Naive B cell (primary cell): ENCODE measurements around the gene DDHD1. TPM values are rescaled to one million over a fixed set of nuclear protein-coding genes. Genes with fewer than 3 reads are reported as not detected.

ENCODE experiments used
- ATAC-seq, 2 donors: fragments of 150-1000 bp; cut with Tn5 transposase; 2 replicates each; pipeline ENCODE4 v1.10.0; 2021; ENCODE audit warnings: low read depth in 2 of 2, mild to moderate bottlenecking in 2 of 2, moderate library complexity in 2 of 2
- DNase-seq: peaks from one replicate; pipeline ENCODE4 v3.0.0; 2022
- H3K27ac Mint-ChIP-seq, 6 donors: one replicate each; pipeline ENCODE4 v1.8.0; 2020 to 2022; ENCODE audit warnings: mild to moderate bottlenecking in 6 of 6, mixed read lengths in 6 of 6, moderate library complexity in 5 of 6, inconsistent platforms in 2 of 6
- H3K27me3 Mint-ChIP-seq, 3 donors: one replicate each; pipeline ENCODE4 v1.8.0; 2021 to 2022; ENCODE audit warnings: mixed read lengths in 3 of 3, mild to moderate bottlenecking in 1 of 3
- H3K36me3 Mint-ChIP-seq, 2 donors: one replicate each; pipeline ENCODE4 v1.8.0; 2020 to 2022; ENCODE audit warnings: mixed read lengths in 2 of 2, inconsistent platforms in 1 of 2, mild to moderate bottlenecking in 1 of 2
- H3K4me1 Mint-ChIP-seq, 3 donors: one replicate each; pipeline ENCODE4 v1.8.0; 2020 to 2022; ENCODE audit warnings: mixed read lengths in 3 of 3, inconsistent platforms in 1 of 3, mild to moderate bottlenecking in 1 of 3, moderate library complexity in 1 of 3
- H3K4me3 Mint-ChIP-seq, 8 donors: one replicate each; pipeline ENCODE4 v1.8.0; 2020 to 2022; ENCODE audit warnings: mild to moderate bottlenecking in 8 of 8, mixed read lengths in 8 of 8, moderate library complexity in 8 of 8, inconsistent platforms in 2 of 8
- H3K9me3 Mint-ChIP-seq, 7 donors: one replicate each; pipeline ENCODE4 v1.8.0; 2020 to 2022; ENCODE audit warnings: mixed read lengths in 7 of 7, mild to moderate bottlenecking in 5 of 7, inconsistent platforms in 2 of 7, moderate library complexity in 1 of 7
- polyA plus RNA-seq, 6 donors: library from polyadenylated mRNA; unstranded; fragments of 300-500 nt; fragmentation: Illumina TruSeq; gene quantifications; one replicate each; pipeline ENCODE4 v1.2.3, GENCODE V29; 2021; ENCODE audit warnings: low read depth in 6 of 6

DDHD1 gene
- polyA plus RNA-seq, 6 donors from 2014 or later, result 3.5 to 13.7 (median 10.2) TPM

- Mint-ChIP-seq H3K36me3 (peaks cover 12 to 23% of the 10 kb centered on the region in 2 donors), H3K27ac (no peak overlapping the region), H3K4me3 (no peak overlapping the region), H3K27me3 (no peaks in the 10 kb centered on the region), H3K9me3 (peaks cover 0 to 9% (median 3%) of the 10 kb centered on the region in 7 donors), H3K4me1 (no peaks in the 10 kb centered on the region)
- ATAC-seq (no peak), DNase-seq (no peak)
Measured at GRCh38 chr14:53032161-53032803, 120.8 kb downstream of the DDHD1 start.

GRCh38 chr14:53027562-53027961 lies 125.6 kb downstream of the DDHD1 start:
- H3K9me3 Mint-ChIP-seq, result peaks cover 0 to 9% (median 3%) of the 10 kb centered on the region in 7 donors
- no peak overlapping the region for H3K4me3 Mint-ChIP-seq
- no peaks in the 10 kb centered on the region for H3K4me1 Mint-ChIP-seq
- no peak for ATAC-seq
- peaks cover 5 to 9% of the 10 kb centered on the region in 2 donors for H3K36me3 Mint-ChIP-seq
- no peak overlapping the region for H3K27ac Mint-ChIP-seq
- no peaks in the 10 kb centered on the region for H3K27me3 Mint-ChIP-seq
- no peak for DNase-seq

GRCh38 chr14:53027041-53027440 lies 126.1 kb downstream of the DDHD1 start:
- Mint-ChIP-seq H3K27ac (peak overlapping the region in 1 of 6 donors; percentile 15), H3K36me3 (peaks cover under 1 to 5% of the 10 kb centered on the region in 2 donors), H3K9me3 (peaks cover 0 to 9% (median 3%) of the 10 kb centered on the region in 7 donors), H3K27me3 (no peaks in the 10 kb centered on the region), H3K4me3 (peak overlapping the region in 1 of 8 donors; percentile 12), H3K4me1 (no peaks in the 10 kb centered on the region)
- DNase-seq (no peak), ATAC-seq (no peak)

- no peak for ATAC-seq
- no peak overlapping the region for H3K27ac Mint-ChIP-seq
- H3K27me3 Mint-ChIP-seq, result no peaks in the 10 kb centered on the region
- peaks cover 0 to 3% of the 10 kb centered on the region in 2 donors for H3K36me3 Mint-ChIP-seq
- DNase-seq, result no peak
- H3K4me3 Mint-ChIP-seq, result no peak overlapping the region
- peaks cover 0 to 6% (median 4%) of the 10 kb centered on the region in 7 donors for H3K9me3 Mint-ChIP-seq
- H3K4me1 Mint-ChIP-seq, result no peaks in the 10 kb centered on the region
Measured at GRCh38 chr14:53023325-53023724, 129.8 kb downstream of the DDHD1 start.

GRCh38 chr14:53022593-53022992 lies 130.5 kb downstream of the DDHD1 start:
- Mint-ChIP-seq H3K4me3 (no peak overlapping the region), H3K27ac (no peak overlapping the region)

GRCh38 chr14:53020193-53020932 lies 132.8 kb downstream of the DDHD1 start:
- no peak overlapping the region for H3K4me3 Mint-ChIP-seq
- H3K27me3 Mint-ChIP-seq, result no peaks in the 10 kb centered on the region
- peaks cover 0 to 3% of the 10 kb centered on the region in 2 donors for H3K36me3 Mint-ChIP-seq
- H3K9me3 Mint-ChIP-seq, result peaks cover 0 to 10% (median 5%) of the 10 kb centered on the region in 7 donors
- ATAC-seq, result no peak
- no peaks in the 10 kb centered on the region for H3K4me1 Mint-ChIP-seq
- no peak for DNase-seq
- peak overlapping the region in 2 of 6 donors; percentile 4 to 5 for H3K27ac Mint-ChIP-seq

More at GRCh38 chr14:53022593-53022992, 130.5 kb downstream of the DDHD1 start:
- DNase-seq, result no peak
- Mint-ChIP-seq H3K27me3 (no peaks in the 10 kb centered on the region), H3K9me3 (peaks cover 0 to 5% (median 2%) of the 10 kb centered on the region in 7 donors), H3K36me3 (peaks cover 0 to 3% of the 10 kb centered on the region in 2 donors), H3K4me1 (no peaks in the 10 kb centered on the region)
- ATAC-seq, result no peak

GRCh38 chr14:53019406-53019805 lies 133.7 kb downstream of the DDHD1 start:
- Mint-ChIP-seq H3K36me3 (peaks cover 0 to 3% of the 10 kb centered on the region in 2 donors), H3K27me3 (no peaks in the 10 kb centered on the region), H3K4me1 (no peaks in the 10 kb centered on the region), H3K4me3 (no peak overlapping the region), H3K9me3 (peaks cover 0 to 11% (median 5%) of the 10 kb centered on the region in 7 donors), H3K27ac (peak overlapping the region in 1 of 6 donors; percentile 64)
- no peak for DNase-seq
- ATAC-seq, result no peak

GRCh38 chr14:53017837-53018236 lies 135.3 kb downstream of the DDHD1 start:
- Mint-ChIP-seq H3K9me3 (peaks cover 0 to 17% (median 9%) of the 10 kb centered on the region in 7 donors), H3K4me3 (no peak overlapping the region), H3K36me3 (peaks cover 0 to 10% of the 10 kb centered on the region in 2 donors), H3K27ac (no peak overlapping the region), H3K27me3 (peaks cover 6 to 7% (median 6%) of the 10 kb centered on the region in 3 donors), H3K4me1 (no peaks in the 10 kb centered on the region)
- DNase-seq (no peak), ATAC-seq (no peak)

- Mint-ChIP-seq H3K4me1 (no peaks in the 10 kb centered on the region), H3K9me3 (peaks cover 0 to 17% (median 9%) of the 10 kb centered on the region in 7 donors), H3K4me3 (peak overlapping the region in 2 of 8 donors; percentile 56 to 68), H3K27me3 (peaks cover 6 to 7% (median 6%) of the 10 kb centered on the region in 3 donors), H3K27ac (peak overlapping the region in 1 of 6 donors; percentile 72), H3K36me3 (peaks cover 0 to 10% of the 10 kb centered on the region in 2 donors)
- no peak for DNase-seq
- ATAC-seq, result no peak
Measured at GRCh38 chr14:53016919-53017318, 136.2 kb downstream of the DDHD1 start.

GRCh38 chr14:53016491-53016890 lies 136.6 kb downstream of the DDHD1 start:
- Mint-ChIP-seq H3K36me3 (peaks cover 0 to 10% of the 10 kb centered on the region in 2 donors), H3K4me3 (peak overlapping the region in 1 of 8 donors; percentile 68), H3K4me1 (no peaks in the 10 kb centered on the region), H3K27me3 (peaks cover 6 to 7% (median 6%) of the 10 kb centered on the region in 3 donors), H3K27ac (peak overlapping the region in 1 of 6 donors; percentile 72), H3K9me3 (peaks cover 0 to 17% (median 9%) of the 10 kb centered on the region in 7 donors)
- ATAC-seq (no peak), DNase-seq (no peak)

- H3K9me3 Mint-ChIP-seq, result peaks cover 0 to 11% (median 4%) of the 10 kb centered on the region in 7 donors
- H3K4me3 Mint-ChIP-seq, result no peak overlapping the region
- no peaks in the 10 kb centered on the region for H3K4me1 Mint-ChIP-seq
- no peak for DNase-seq
- no peak for ATAC-seq
- H3K27me3 Mint-ChIP-seq, result peaks cover 6 to 7% (median 6%) of the 10 kb centered on the region in 3 donors
- peaks cover 0 to 7% of the 10 kb centered on the region in 2 donors for H3K36me3 Mint-ChIP-seq
- no peak overlapping the region for H3K27ac Mint-ChIP-seq
Measured at GRCh38 chr14:53011053-53011462, 142.1 kb downstream of the DDHD1 start.

GRCh38 chr14:53010193-53011040 lies 142.7 kb downstream of the DDHD1 start:
- no peak for DNase-seq
- Mint-ChIP-seq H3K36me3 (peaks cover 0 to 7% of the 10 kb centered on the region in 2 donors), H3K4me3 (no peak overlapping the region), H3K4me1 (no peaks in the 10 kb centered on the region), H3K27ac (no peak overlapping the region), H3K9me3 (peaks cover 0 to 11% (median under 1%) of the 10 kb centered on the region in 7 donors), H3K27me3 (peaks cover 6 to 10% (median 6%) of the 10 kb centered on the region in 3 donors)
- ATAC-seq, result no peak
